A673 (cell line): ENCODE results near the gene NOVA1. TPM values are rescaled to one million over a fixed set of nuclear protein-coding genes. Genes with fewer than 3 reads are reported as not detected.

ENCODE experiments used
- BruUV-seq: library from RNA; stranded (reverse); fragments of 400-500 nt; replicated peaks from 2 replicates; lab custom pipeline; 2021; lab: Mats Ljungman, UMichigan
- CTCF ChIA-PET: fragments of 300-600 bp; sonication (Branson Sonifier 250); formaldehyde crosslinking; loops from one replicate; lab custom pipeline; 2022; ENCODE audit warnings: antibody characterized with exemption; lab: Charles Lee
- POLR2A ChIA-PET: fragments of 300-600 bp; sonication (Branson Sonifier 250); formaldehyde crosslinking; loops from one replicate; lab custom pipeline; 2022; ENCODE audit warnings: antibody characterized with exemption; ENCODE audit not compliant: low non-redundant PET; lab: Charles Lee
- DNase-seq: peaks from one replicate; pipeline ENCODE4 v3.0.0-alpha.2; 2015; ENCODE audit warnings: low spot score
- H3K27ac ChIP-seq: fragments of 200-600 bp; sonication (generic); 2 replicates; pipeline ENCODE4 v1.5.1; 2016; ENCODE audit warnings: mixed run types, low read depth, mild to moderate bottlenecking, mixed read lengths, antibody characterized with exemption, low read length; ENCODE audit not compliant: poor library complexity, severe bottlenecking
- H3K27me3 ChIP-seq: fragments of 200-600 bp; sonication (generic); replicated peaks from 2 replicates; pipeline ENCODE4 v1.6.1; 2017; ENCODE audit warnings: mixed run types, low read depth, mild to moderate bottlenecking, mixed read lengths, antibody characterized with exemption, low read length; ENCODE audit not compliant: insufficient read depth, poor library complexity
- H3K36me3 ChIP-seq: fragments of 200-600 bp; sonication (generic); 2 replicates; pipeline ENCODE4 v1.6.1; 2016; ENCODE audit warnings: mixed run types, mild to moderate bottlenecking, mixed read lengths, antibody characterized with exemption, low read length; ENCODE audit not compliant: insufficient read depth, poor library complexity, severe bottlenecking
- H3K4me1 ChIP-seq: fragments of 200-600 bp; sonication (generic); 2 replicates; pipeline ENCODE4 v1.6.1; 2017; ENCODE audit warnings: mixed run types, mild to moderate bottlenecking, mixed read lengths, antibody characterized with exemption, low read length; ENCODE audit not compliant: insufficient read depth, poor library complexity, severe bottlenecking
- H3K4me3 ChIP-seq: fragments of 200-600 bp; sonication (generic); 2 replicates; pipeline ENCODE4 v1.5.1; 2016; ENCODE audit warnings: low read depth, mixed run types, mild to moderate bottlenecking, mixed read lengths, low read length; ENCODE audit not compliant: poor library complexity, severe bottlenecking
- H3K9me3 ChIP-seq: fragments of 200-600 bp; sonication (generic); 2 replicates; pipeline ENCODE4 v1.6.1; 2016; ENCODE audit warnings: mixed run types, low read depth, mild to moderate bottlenecking, mixed read lengths, antibody characterized with exemption, low read length; ENCODE audit not compliant: poor library complexity, severe bottlenecking
- EZH2 ChIP-seq: fragments of 200-600 bp; sonication (generic); IDR thresholded peaks from 2 replicates; pipeline ENCODE4 v1.6.1; 2017; ENCODE audit warnings: borderline replicate concordance, low read depth, mild to moderate bottlenecking, mixed read lengths, antibody characterized with exemption, low read length; ENCODE audit not compliant: poor library complexity, severe bottlenecking
- intact Hi-C: fragments of 100-400 bp; cut with micrococcal nuclease; formaldehyde crosslinking; loops from one replicate; pipeline ENCODE4 v1.10.0; 2022; ENCODE audit not compliant: unreplicated experiment
- total RNA-seq: library from RNA; stranded (reverse); gene quantifications from 2 replicates; pipeline ENCODE4 v1.2.3, GENCODE V29; 2021
- TF ChIP-seq, protein P1 (sequence below): fragments of 300-800, 200-600 bp; sonication (generic); conservative IDR thresholded peaks from 2 replicates; pipeline ENCODE4 v1.5.1; 2017; ENCODE audit warnings: low read depth, mild to moderate bottlenecking, antibody characterized with exemption, low read length, moderate library complexity, mixed read lengths

Gene NOVA1
- total RNA-seq, 1 experiment from 2014 or later = 13.4 TPM

DNA sequence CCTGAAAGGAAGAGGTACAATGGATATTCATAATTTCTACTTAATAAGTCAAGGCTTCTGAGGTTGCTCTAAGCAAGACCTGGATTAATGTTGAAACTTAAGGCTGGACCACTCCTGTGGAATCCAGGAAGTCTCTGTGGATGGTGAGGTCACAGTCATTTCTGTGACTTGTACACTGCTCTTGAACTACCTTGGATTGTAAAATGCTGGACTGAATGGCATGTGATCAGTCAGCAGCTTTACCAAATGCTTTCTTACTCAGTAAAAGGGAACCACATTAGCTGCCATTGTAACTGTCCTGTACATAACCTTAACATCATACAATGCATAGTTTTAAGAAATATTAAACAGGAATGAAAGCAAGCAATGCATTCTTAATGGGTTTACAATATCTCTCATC lies 182.9 kb downstream of the NOVA1 start:
- TF ChIP-seq EZH2 = no peak
- TF ChIP-seq, protein P1, sequence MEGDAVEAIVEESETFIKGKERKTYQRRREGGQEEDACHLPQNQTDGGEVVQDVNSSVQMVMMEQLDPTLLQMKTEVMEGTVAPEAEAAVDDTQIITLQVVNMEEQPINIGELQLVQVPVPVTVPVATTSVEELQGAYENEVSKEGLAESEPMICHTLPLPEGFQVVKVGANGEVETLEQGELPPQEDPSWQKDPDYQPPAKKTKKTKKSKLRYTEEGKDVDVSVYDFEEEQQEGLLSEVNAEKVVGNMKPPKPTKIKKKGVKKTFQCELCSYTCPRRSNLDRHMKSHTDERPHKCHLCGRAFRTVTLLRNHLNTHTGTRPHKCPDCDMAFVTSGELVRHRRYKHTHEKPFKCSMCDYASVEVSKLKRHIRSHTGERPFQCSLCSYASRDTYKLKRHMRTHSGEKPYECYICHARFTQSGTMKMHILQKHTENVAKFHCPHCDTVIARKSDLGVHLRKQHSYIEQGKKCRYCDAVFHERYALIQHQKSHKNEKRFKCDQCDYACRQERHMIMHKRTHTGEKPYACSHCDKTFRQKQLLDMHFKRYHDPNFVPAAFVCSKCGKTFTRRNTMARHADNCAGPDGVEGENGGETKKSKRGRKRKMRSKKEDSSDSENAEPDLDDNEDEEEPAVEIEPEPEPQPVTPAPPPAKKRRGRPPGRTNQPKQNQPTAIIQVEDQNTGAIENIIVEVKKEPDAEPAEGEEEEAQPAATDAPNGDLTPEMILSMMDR = no peak
- ChIA-PET CTCF (no interaction called here), POLR2A (interaction anchor here (0.6 kb wide), 1 partner anchor 54 kb away, joined by 3 read pairs; no protein-coding TSS in a partner anchor)
- H3K9me3 ChIP-seq = no peaks in the 10 kb centered on the region
- no peaks in the 10 kb centered on the region for H3K36me3 ChIP-seq
- H3K27ac ChIP-seq = no peak overlapping the region
- BruUV-seq = no TSS peak
- intact Hi-C loops = no loop called here
- H3K4me3 ChIP-seq = no peak overlapping the region
- no peaks in the 10 kb centered on the region for H3K27me3 ChIP-seq
- H3K4me1 ChIP-seq = no peaks in the 10 kb centered on the region
- no peak for DNase-seq

DNA sequence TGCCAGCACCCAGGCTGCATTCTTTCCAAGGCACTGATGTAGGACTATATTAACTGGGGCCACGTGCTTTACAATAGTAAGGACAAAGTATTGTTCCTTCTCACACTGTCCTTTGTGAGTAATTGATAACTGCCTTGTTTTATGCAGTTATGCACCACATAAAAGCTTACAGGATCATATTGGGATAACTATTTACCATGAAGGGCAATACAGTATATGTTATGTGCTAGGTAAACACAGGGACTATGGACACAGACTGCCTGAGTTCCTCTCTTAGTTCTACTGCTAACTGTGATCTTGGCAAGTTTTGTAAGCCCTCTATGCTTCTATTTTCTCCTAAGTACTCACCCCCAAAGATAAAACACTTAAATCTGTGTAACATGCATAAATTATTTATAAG lies 183.7 kb downstream of the NOVA1 start:
- Histone ChIP-seq H3K9me3 (no peaks in the 10 kb centered on the region), H3K27me3 (no peaks in the 10 kb centered on the region), H3K27ac (no peak overlapping the region), H3K4me1 (no peaks in the 10 kb centered on the region), H3K4me3 (no peak overlapping the region), H3K36me3 (no peaks in the 10 kb centered on the region)
- intact Hi-C loops = no loop called here
- BruUV-seq = no TSS peak
- ChIA-PET CTCF (no interaction called here), POLR2A (no interaction called here)
- no peak for DNase-seq
- TF ChIP-seq, protein P1 = no peak
- TF ChIP-seq EZH2 = no peak

DNA sequence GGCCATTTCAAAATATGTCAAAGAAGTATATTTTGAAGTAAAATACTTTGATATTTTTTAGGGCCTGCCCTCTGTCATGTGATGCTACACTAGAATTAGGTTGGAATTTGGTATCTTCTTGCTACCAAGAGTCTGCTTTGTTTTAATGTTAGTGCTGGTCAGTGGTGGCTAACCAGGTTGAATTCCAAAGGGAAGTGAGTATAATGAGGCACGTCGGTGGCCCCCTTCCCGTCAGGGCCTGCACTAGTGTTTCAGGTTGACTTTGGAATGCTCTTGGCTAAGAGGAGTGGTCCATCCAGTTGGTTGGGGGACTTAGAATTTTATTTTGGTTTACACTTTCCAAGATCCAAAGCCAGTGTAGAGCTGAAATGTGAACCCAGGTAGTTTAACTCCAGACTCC lies 185.4 kb downstream of the NOVA1 start:
- CTCF ChIA-PET = no interaction called here
- intact Hi-C loops = no loop called here
- Histone ChIP-seq H3K9me3 (no peaks in the 10 kb centered on the region), H3K4me3 (no peak overlapping the region), H3K27ac (no peak overlapping the region), H3K4me1 (no peaks in the 10 kb centered on the region), H3K36me3 (no peaks in the 10 kb centered on the region), H3K27me3 (no peaks in the 10 kb centered on the region)
- TF ChIP-seq, protein P1 = no peak
- no peak for TF ChIP-seq EZH2
- POLR2A ChIA-PET = no interaction called here
- BruUV-seq = no TSS peak
- no peak for DNase-seq
